ENCODE results near the gene KLHL25. TPM values are rescaled to one million over a fixed set of nuclear protein-coding genes. Genes with fewer than 3 reads are reported as not detected.
A peak's percentile ranks its signal among the peaks of the same experiment; 100 is the strongest.

Gene KLHL25
- total and polyA plus RNA-seq, 2 of the 13 experiments (the other 11 are each of a cell fraction or from before 2014, with no cell fraction given) = 3.7 to 8.2 TPM

GRCh38 chr15:85781099-85781498 is 13.6 kb downstream of the KLHL25 start (continued):
- TF ChIP-seq KIAA2018 (CRISPR knock-in tag; IDR thresholded peaks at IDR 0.05; ENCODE audit: borderline replicate concordance) (no peak), NR3C1 (CRISPR knock-in tag; IDR thresholded peaks at IDR 0.05) (no peak), ZNF367 (CRISPR knock-in tag; IDR thresholded peaks at IDR 0.05; ENCODE audit: borderline replicate concordance) (no peak), RFXANK (CRISPR knock-in tag; IDR thresholded peaks at IDR 0.05) (no peak), ZNF142 (CRISPR knock-in tag; IDR thresholded peaks at IDR 0.05) (no peak), DRAP1 (CRISPR knock-in tag; IDR thresholded peaks at IDR 0.05) (no peak), ZBTB21 (CRISPR knock-in tag; IDR thresholded peaks at IDR 0.05) (no peak), NFKBIZ (CRISPR knock-in tag; IDR thresholded peaks at IDR 0.05) (no peak), ZNF761 (CRISPR knock-in tag; conservative IDR thresholded peaks at IDR 0.05) (no peak), JUN (CRISPR knock-in tag; IDR thresholded peaks at IDR 0.05) (no peak), ZNF143 (CRISPR knock-in tag; IDR thresholded peaks at IDR 0.05) (no peak), ZFX (CRISPR knock-in tag; IDR thresholded peaks at IDR 0.05; ENCODE audit: low read depth) (no peak), ZNF775 (CRISPR knock-in tag; IDR thresholded peaks at IDR 0.05; ENCODE audit: borderline replicate concordance) (no peak), ZNF574 (CRISPR knock-in tag; IDR thresholded peaks at IDR 0.05) (peak; percentile 48; the same call in 1 of the 2 replicates)

All from HepG2 (cell line).